WTC11 (cell line): Measurements from ENCODE around the gene ANAPC13. TPM values are rescaled to one million over a fixed set of nuclear protein-coding genes. Genes with fewer than 3 reads are reported as not detected.

ENCODE experiments used
- ATAC-seq: fragments of 200-7000 bp; cut with Tn5 transposase; 2 replicates; pipeline ENCODE4 v1.10.0; 2021; ENCODE audit warnings: mild to moderate bottlenecking, moderate library complexity
- CTCF ChIA-PET: fragments of 300-600 bp; sonication (Branson Sonifier 250); formaldehyde crosslinking; loops from one replicate; lab custom pipeline; 2021; ENCODE audit warnings: antibody characterized with exemption; lab: Charles Lee
- POLR2A ChIA-PET: fragments of 350-600 bp; sonication (Branson Sonifier 250); formaldehyde crosslinking; loops from one replicate; lab custom pipeline; 2021; ENCODE audit warnings: antibody characterized with exemption; lab: Charles Lee
- DNase-seq: peaks from one replicate; pipeline ENCODE4 v3.0.0; 2021; ENCODE audit warnings: low spot score
- H3K27ac Mint-ChIP-seq: 2 replicates; pipeline ENCODE4 v1.8.0; 2021; ENCODE audit warnings: mixed read lengths
- H3K27me3 Mint-ChIP-seq: 2 replicates; pipeline ENCODE4 v1.8.0; 2021; ENCODE audit warnings: low read depth, mild to moderate bottlenecking, moderate library complexity, mixed read lengths
- H3K36me3 Mint-ChIP-seq: 2 replicates; pipeline ENCODE4 v1.8.0; 2021; ENCODE audit warnings: mixed read lengths
- H3K4me1 Mint-ChIP-seq: 2 replicates; pipeline ENCODE4 v1.8.0; 2022; ENCODE audit warnings: mixed read lengths
- H3K4me3 Mint-ChIP-seq: 2 replicates; pipeline ENCODE4 v1.8.0; 2021; ENCODE audit warnings: mild to moderate bottlenecking, moderate library complexity, mixed read lengths
- H3K9me3 Mint-ChIP-seq: 2 replicates; pipeline ENCODE4 v1.8.0; 2021; ENCODE audit warnings: mixed read lengths
- ATF1 ChIP-seq: sonication (generic); formaldehyde crosslinking; IDR thresholded peaks from 2 replicates; pipeline ENCODE4 v1.8.1; 2023; ENCODE audit warnings: mild to moderate bottlenecking, moderate library complexity, missing genetic modification reagents
- FOXJ3 ChIP-seq: sonication (generic); formaldehyde crosslinking; IDR thresholded peaks from 2 replicates; pipeline ENCODE4 v1.9.0; 2021; ENCODE audit warnings: missing genetic modification reagents, mild to moderate bottlenecking, borderline replicate concordance
- GRHL2 ChIP-seq: fragments of 250-450 bp; sonication (Bioruptor Pico); IDR thresholded peaks from 2 replicates; pipeline ENCODE4 v1.8.0; 2022; ENCODE audit warnings: mild to moderate bottlenecking, moderate library complexity; ENCODE audit not compliant: insufficient replicate concordance, severe bottlenecking
- GTF2I ChIP-seq: fragments of 250-450 bp; sonication (Bioruptor Pico); conservative IDR thresholded peaks from 2 replicates; pipeline ENCODE4 v1.4.0; 2021; ENCODE audit warnings: mild to moderate bottlenecking
- KAT7 ChIP-seq: sonication (generic); formaldehyde crosslinking; IDR thresholded peaks from 2 replicates; pipeline ENCODE4 v1.8.1; 2023; ENCODE audit warnings: missing genetic modification reagents, mild to moderate bottlenecking, borderline replicate concordance
- NFE2L1 ChIP-seq: sonication (generic); formaldehyde crosslinking; IDR thresholded peaks from 2 replicates; pipeline ENCODE4 v1.8.1; 2023; ENCODE audit warnings: missing genetic modification reagents
- NFYB ChIP-seq: sonication (generic); formaldehyde crosslinking; conservative IDR thresholded peaks from 2 replicates; pipeline ENCODE4 v1.8.0; 2022; ENCODE audit warnings: low read depth, missing genetic modification reagents
- NR1H2 ChIP-seq: sonication (generic); formaldehyde crosslinking; IDR thresholded peaks from 2 replicates; pipeline ENCODE4 v1.9.0; 2021; ENCODE audit warnings: mild to moderate bottlenecking, moderate library complexity, missing genetic modification reagents
- SMAD4 ChIP-seq: sonication (generic); formaldehyde crosslinking; IDR thresholded peaks from 2 replicates; pipeline ENCODE4 v1.8.0; 2022; ENCODE audit warnings: mild to moderate bottlenecking, missing genetic modification reagents
- SOX15 ChIP-seq: fragments of 250-450 bp; sonication (Bioruptor Pico); IDR thresholded peaks from 2 replicates; pipeline ENCODE4 v1.9.0; 2021; ENCODE audit warnings: mild to moderate bottlenecking
- TCF7 ChIP-seq: sonication (generic); formaldehyde crosslinking; IDR thresholded peaks from 2 replicates; pipeline ENCODE4 v1.8.0; 2022; ENCODE audit warnings: mild to moderate bottlenecking, low read depth, missing genetic modification reagents, moderate library complexity
- TEAD1 ChIP-seq: sonication (generic); formaldehyde crosslinking; IDR thresholded peaks from 2 replicates; pipeline ENCODE4 v1.8.0; 2022; ENCODE audit warnings: mild to moderate bottlenecking, missing genetic modification reagents
- ZNF121 ChIP-seq: sonication (generic); formaldehyde crosslinking; IDR thresholded peaks from 2 replicates; pipeline ENCODE4 v1.8.0; 2023; ENCODE audit warnings: missing genetic modification reagents
- ZNF416 ChIP-seq: fragments of 250-450 bp; sonication (Bioruptor Pico); IDR thresholded peaks from 2 replicates; pipeline ENCODE4 v1.9.0; 2021; ENCODE audit warnings: mild to moderate bottlenecking, inconsistent platforms
- total RNA-seq: library from RNA; stranded (reverse); gene quantifications from 3 replicates; pipeline ENCODE4 v1.2.3, GENCODE V29; 2021
- TF ChIP-seq, protein P1 (sequence below): sonication (generic); formaldehyde crosslinking; IDR thresholded peaks from 2 replicates; pipeline ENCODE4 v1.8.0; 2022; ENCODE audit warnings: mild to moderate bottlenecking, missing genetic modification reagents
- TF ChIP-seq, protein P2 (sequence below): fragments of 250-450 bp; sonication (Bioruptor Pico); IDR thresholded peaks from 2 replicates; pipeline ENCODE4 v2.1.2; 2022; ENCODE audit warnings: mild to moderate bottlenecking, moderate library complexity
- TF ChIP-seq, protein P3 (sequence below): sonication (generic); formaldehyde crosslinking; IDR thresholded peaks from 2 replicates; pipeline ENCODE4 v1.8.0; 2022; ENCODE audit warnings: mild to moderate bottlenecking, missing genetic modification reagents
- TF ChIP-seq, protein P4 (sequence below): sonication (generic); formaldehyde crosslinking; IDR thresholded peaks from 2 replicates; pipeline ENCODE4 v1.8.0; 2022; ENCODE audit warnings: mild to moderate bottlenecking, missing genetic modification reagents
- TF ChIP-seq, protein P5 (sequence below): sonication (generic); formaldehyde crosslinking; IDR thresholded peaks from 2 replicates; pipeline ENCODE4 v1.8.0; 2023; ENCODE audit warnings: missing genetic modification reagents, mild to moderate bottlenecking, borderline replicate concordance
- TF ChIP-seq, protein P6 (sequence below): sonication (generic); formaldehyde crosslinking; IDR thresholded peaks from 2 replicates; pipeline ENCODE4 v1.8.1; 2022; ENCODE audit warnings: low read depth, missing genetic modification reagents, borderline replicate concordance

ANAPC13 gene
- total RNA-seq, 1 experiment from 2014 or later: 29.7 TPM

DNA sequence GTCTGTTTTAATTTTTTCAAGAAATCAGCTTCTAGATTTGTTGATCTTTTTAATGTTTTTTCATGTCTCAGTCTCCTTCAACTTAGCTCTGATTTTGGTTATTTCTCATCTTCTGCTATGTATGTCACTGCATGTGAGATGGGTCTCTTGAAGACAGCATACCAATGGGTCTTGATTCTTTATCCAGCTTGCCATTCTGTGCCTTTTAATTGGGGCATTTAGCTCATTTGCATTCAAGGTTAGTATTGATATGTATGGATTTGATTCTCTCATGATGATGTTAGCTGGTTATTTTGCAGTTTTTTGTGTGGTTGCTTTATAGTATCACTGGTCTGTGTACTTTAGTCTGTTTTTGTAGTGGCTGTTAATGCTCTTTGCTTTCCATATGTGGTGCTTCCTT is 39.5 kb upstream of the ANAPC13 start:
- H3K36me3 Mint-ChIP-seq: peaks cover 49% of the 10 kb centered on the region
- peaks cover 55% of the 10 kb centered on the region for H3K9me3 Mint-ChIP-seq
- TF ChIP-seq, protein P1, sequence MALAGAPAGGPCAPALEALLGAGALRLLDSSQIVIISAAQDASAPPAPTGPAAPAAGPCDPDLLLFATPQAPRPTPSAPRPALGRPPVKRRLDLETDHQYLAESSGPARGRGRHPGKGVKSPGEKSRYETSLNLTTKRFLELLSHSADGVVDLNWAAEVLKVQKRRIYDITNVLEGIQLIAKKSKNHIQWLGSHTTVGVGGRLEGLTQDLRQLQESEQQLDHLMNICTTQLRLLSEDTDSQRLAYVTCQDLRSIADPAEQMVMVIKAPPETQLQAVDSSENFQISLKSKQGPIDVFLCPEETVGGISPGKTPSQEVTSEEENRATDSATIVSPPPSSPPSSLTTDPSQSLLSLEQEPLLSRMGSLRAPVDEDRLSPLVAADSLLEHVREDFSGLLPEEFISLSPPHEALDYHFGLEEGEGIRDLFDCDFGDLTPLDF (CRISPR knock-in tag): no peak
- TF ChIP-seq, protein P2, sequence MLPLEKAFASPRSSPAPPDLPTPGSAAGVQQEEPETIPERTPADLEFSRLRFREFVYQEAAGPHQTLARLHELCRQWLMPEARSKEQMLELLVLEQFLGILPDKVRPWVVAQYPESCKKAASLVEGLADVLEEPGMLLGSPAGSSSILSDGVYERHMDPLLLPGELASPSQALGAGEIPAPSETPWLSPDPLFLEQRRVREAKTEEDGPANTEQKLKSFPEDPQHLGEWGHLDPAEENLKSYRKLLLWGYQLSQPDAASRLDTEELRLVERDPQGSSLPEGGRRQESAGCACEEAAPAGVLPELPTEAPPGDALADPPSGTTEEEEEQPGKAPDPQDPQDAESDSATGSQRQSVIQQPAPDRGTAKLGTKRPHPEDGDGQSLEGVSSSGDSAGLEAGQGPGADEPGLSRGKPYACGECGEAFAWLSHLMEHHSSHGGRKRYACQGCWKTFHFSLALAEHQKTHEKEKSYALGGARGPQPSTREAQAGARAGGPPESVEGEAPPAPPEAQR: no peak
- no peak for TF ChIP-seq SOX15 (CRISPR knock-in tag)
- TF ChIP-seq KAT7: no peak
- ATAC-seq (no peak), DNase-seq (no peak)
- ChIA-PET CTCF (interaction anchor here (1.4 kb wide), 1 partner anchor 10 kb away, joined by 4 read pairs; no protein-coding TSS in a partner anchor), POLR2A (no interaction called here)
- no peaks in the 10 kb centered on the region; the same call in 1 of the 2 replicates for H3K4me1 Mint-ChIP-seq
- H3K4me3 Mint-ChIP-seq: no peak overlapping the region
- H3K27ac Mint-ChIP-seq: no peak overlapping the region
- peaks cover 5% of the 10 kb centered on the region for H3K27me3 Mint-ChIP-seq

DNA sequence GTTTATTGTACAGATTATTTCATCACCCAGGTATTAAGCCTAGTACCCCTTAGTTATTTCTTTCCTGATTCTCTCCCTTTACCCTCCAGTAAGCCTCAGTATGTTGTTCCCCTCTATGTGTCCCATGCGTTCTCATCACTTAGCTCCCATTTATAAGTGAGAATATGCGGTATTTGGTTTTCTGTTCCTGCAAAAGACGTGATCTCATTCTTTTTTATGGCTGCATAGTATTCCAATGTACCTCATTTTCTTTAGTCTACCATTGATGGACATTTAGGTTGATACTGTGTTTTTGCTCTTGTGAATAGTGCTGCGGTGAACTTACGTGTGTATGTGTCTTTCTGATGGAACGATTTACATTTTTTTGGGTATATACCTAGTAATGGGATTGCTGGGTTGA is 36.8 kb upstream of the ANAPC13 start:
- TF ChIP-seq, protein P3, sequence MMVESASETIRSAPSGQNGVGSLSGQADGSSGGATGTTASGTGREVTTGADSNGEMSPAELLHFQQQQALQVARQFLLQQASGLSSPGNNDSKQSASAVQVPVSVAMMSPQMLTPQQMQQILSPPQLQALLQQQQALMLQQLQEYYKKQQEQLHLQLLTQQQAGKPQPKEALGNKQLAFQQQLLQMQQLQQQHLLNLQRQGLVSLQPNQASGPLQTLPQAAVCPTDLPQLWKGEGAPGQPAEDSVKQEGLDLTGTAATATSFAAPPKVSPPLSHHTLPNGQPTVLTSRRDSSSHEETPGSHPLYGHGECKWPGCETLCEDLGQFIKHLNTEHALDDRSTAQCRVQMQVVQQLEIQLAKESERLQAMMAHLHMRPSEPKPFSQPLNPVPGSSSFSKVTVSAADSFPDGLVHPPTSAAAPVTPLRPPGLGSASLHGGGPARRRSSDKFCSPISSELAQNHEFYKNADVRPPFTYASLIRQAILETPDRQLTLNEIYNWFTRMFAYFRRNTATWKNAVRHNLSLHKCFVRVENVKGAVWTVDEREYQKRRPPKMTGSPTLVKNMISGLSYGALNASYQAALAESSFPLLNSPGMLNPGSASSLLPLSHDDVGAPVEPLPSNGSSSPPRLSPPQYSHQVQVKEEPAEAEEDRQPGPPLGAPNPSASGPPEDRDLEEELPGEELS: no peak
- TF ChIP-seq TEAD1 (CRISPR knock-in tag) (no peak), GTF2I (no peak), TCF7 (CRISPR knock-in tag) (no peak), NFYB (CRISPR knock-in tag) (no peak), NFE2L1 (CRISPR knock-in tag) (no peak), FOXJ3 (no peak)
- TF ChIP-seq, protein P1 (CRISPR knock-in tag): no peak
- H3K36me3 Mint-ChIP-seq: peaks cover 60% of the 10 kb centered on the region
- no peak for ATAC-seq
- no peaks in the 10 kb centered on the region; the same call in 1 of the 2 replicates for H3K4me1 Mint-ChIP-seq
- peaks cover 5% of the 10 kb centered on the region for H3K27me3 Mint-ChIP-seq
- CTCF ChIA-PET: no interaction called here
- no peak for DNase-seq
- POLR2A ChIA-PET: no interaction called here
- no peak overlapping the region for H3K27ac Mint-ChIP-seq
- no peak overlapping the region for H3K4me3 Mint-ChIP-seq
- H3K9me3 Mint-ChIP-seq: peaks cover 64% of the 10 kb centered on the region

DNA sequence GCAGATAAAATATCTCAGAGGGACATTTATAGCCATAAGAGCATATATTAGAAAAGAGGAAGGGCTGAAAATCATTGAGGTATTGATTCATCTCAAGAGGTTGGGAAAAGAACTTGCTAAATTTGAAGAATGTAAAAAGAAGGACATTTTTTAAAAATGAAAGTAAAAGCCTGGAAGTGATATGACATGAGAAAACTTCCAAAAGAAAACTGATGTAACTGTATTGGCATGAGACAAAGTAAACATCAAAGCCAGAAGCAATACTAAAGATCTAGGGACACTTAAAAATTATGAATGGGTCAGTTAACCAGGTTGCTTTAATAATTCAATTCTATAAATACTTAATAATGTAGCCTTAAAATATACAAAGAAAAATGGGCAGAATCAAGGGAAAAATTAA is 32.0 kb upstream of the ANAPC13 start:
- Mint-ChIP-seq H3K9me3 (peaks cover 26% of the 10 kb centered on the region), H3K27me3 (no peaks in the 10 kb centered on the region), H3K27ac (no peak overlapping the region), H3K36me3 (peaks cover 23% of the 10 kb centered on the region), H3K4me1 (0 out of 2 replicates have a peak, but pooled peaks cover 3% of the 10 kb centered on the region), H3K4me3 (no peak overlapping the region)
- ChIA-PET POLR2A (no interaction called here), CTCF (interaction anchor here (0.8 kb wide), 1 partner anchor 160 kb away, joined by 3 read pairs; no protein-coding TSS in a partner anchor)
- DNase-seq: no peak
- ATAC-seq: no peak
- TF ChIP-seq FOXJ3 (no peak), ZNF121 (CRISPR knock-in tag) (no peak), ZNF416 (CRISPR knock-in tag) (no peak), GRHL2 (CRISPR knock-in tag) (no peak), SMAD4 (CRISPR knock-in tag) (no peak), ATF1 (CRISPR knock-in tag) (no peak), KAT7 (no peak), NR1H2 (CRISPR knock-in tag) (no peak)
- TF ChIP-seq, protein P4, sequence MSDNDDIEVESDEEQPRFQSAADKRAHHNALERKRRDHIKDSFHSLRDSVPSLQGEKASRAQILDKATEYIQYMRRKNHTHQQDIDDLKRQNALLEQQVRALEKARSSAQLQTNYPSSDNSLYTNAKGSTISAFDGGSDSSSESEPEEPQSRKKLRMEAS (CRISPR knock-in tag): no peak
- TF ChIP-seq, protein P5, sequence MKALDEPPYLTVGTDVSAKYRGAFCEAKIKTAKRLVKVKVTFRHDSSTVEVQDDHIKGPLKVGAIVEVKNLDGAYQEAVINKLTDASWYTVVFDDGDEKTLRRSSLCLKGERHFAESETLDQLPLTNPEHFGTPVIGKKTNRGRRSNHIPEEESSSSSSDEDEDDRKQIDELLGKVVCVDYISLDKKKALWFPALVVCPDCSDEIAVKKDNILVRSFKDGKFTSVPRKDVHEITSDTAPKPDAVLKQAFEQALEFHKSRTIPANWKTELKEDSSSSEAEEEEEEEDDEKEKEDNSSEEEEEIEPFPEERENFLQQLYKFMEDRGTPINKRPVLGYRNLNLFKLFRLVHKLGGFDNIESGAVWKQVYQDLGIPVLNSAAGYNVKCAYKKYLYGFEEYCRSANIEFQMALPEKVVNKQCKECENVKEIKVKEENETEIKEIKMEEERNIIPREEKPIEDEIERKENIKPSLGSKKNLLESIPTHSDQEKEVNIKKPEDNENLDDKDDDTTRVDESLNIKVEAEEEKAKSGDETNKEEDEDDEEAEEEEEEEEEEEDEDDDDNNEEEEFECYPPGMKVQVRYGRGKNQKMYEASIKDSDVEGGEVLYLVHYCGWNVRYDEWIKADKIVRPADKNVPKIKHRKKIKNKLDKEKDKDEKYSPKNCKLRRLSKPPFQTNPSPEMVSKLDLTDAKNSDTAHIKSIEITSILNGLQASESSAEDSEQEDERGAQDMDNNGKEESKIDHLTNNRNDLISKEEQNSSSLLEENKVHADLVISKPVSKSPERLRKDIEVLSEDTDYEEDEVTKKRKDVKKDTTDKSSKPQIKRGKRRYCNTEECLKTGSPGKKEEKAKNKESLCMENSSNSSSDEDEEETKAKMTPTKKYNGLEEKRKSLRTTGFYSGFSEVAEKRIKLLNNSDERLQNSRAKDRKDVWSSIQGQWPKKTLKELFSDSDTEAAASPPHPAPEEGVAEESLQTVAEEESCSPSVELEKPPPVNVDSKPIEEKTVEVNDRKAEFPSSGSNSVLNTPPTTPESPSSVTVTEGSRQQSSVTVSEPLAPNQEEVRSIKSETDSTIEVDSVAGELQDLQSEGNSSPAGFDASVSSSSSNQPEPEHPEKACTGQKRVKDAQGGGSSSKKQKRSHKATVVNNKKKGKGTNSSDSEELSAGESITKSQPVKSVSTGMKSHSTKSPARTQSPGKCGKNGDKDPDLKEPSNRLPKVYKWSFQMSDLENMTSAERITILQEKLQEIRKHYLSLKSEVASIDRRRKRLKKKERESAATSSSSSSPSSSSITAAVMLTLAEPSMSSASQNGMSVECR (CRISPR knock-in tag): no peak
- TF ChIP-seq, protein P6, sequence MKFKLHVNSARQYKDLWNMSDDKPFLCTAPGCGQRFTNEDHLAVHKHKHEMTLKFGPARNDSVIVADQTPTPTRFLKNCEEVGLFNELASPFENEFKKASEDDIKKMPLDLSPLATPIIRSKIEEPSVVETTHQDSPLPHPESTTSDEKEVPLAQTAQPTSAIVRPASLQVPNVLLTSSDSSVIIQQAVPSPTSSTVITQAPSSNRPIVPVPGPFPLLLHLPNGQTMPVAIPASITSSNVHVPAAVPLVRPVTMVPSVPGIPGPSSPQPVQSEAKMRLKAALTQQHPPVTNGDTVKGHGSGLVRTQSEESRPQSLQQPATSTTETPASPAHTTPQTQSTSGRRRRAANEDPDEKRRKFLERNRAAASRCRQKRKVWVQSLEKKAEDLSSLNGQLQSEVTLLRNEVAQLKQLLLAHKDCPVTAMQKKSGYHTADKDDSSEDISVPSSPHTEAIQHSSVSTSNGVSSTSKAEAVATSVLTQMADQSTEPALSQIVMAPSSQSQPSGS (CRISPR knock-in tag): no peak
